KMS-11 (cell line): ENCODE results near the gene POLE.

Source experiments
- H2AFZ ChIP-seq: fragments of 200-600 bp; sonication (generic); 2 replicates; pipeline ENCODE4 v1.6.1; 2016; ENCODE audit warnings: antibody characterized with exemption, mixed run types, low read depth
- H3K27ac ChIP-seq: fragments of 200-600 bp; sonication (generic); 2 replicates; pipeline ENCODE4 v1.6.1; 2016; ENCODE audit warnings: mild to moderate bottlenecking, mixed run types
- H3K27me3 ChIP-seq: fragments of 200-600 bp; sonication (generic); 2 replicates; pipeline ENCODE4 v1.6.1; 2017; ENCODE audit warnings: mild to moderate bottlenecking, low read depth, mixed run types, moderate library complexity; ENCODE audit not compliant: insufficient read depth
- H3K36me3 ChIP-seq: fragments of 200-600 bp; sonication (generic); 2 replicates; pipeline ENCODE4 v1.6.1; 2017; ENCODE audit warnings: mild to moderate bottlenecking, mixed run types; ENCODE audit not compliant: insufficient read depth
- H3K4me1 ChIP-seq: fragments of 200-600 bp; sonication (generic); 2 replicates; pipeline ENCODE4 v1.6.1; 2016; ENCODE audit warnings: mild to moderate bottlenecking, low read depth, mixed run types; ENCODE audit not compliant: poor library complexity, severe bottlenecking
- H3K4me2 ChIP-seq: fragments of 200-600 bp; sonication (generic); 2 replicates; pipeline ENCODE4 v1.7.0; 2016; ENCODE audit warnings: mild to moderate bottlenecking, mixed run types
- H3K4me3 ChIP-seq: fragments of 200-600 bp; sonication (generic); IDR thresholded peaks from 2 replicates; pipeline ENCODE4 v1.6.1; 2017; ENCODE audit warnings: low read depth, low read length, mixed read lengths; ENCODE audit not compliant: insufficient read depth
- H3K79me2 ChIP-seq: fragments of 200-600 bp; sonication (generic); 2 replicates; pipeline ENCODE4 v1.6.1; 2016; ENCODE audit warnings: low read depth, mixed run types; ENCODE audit not compliant: insufficient read depth
- H3K9ac ChIP-seq: fragments of 200-600 bp; sonication (generic); 2 replicates; pipeline ENCODE4 v1.6.1; 2016; ENCODE audit warnings: mild to moderate bottlenecking, mixed run types
- H4K20me1 ChIP-seq: fragments of 200-600 bp; sonication (generic); 2 replicates; pipeline ENCODE4 v1.6.1; 2016; ENCODE audit warnings: mild to moderate bottlenecking, mixed run types; ENCODE audit not compliant: insufficient read depth
- TF ChIP-seq, protein P1 (sequence below): fragments of 200-600 bp; sonication (generic); conservative IDR thresholded peaks from 2 replicates; pipeline ENCODE4 v1.6.1; 2017; ENCODE audit warnings: low read depth, mild to moderate bottlenecking, antibody characterized with exemption, low read length, moderate library complexity, mixed read lengths

POLE gene

GRCh38 chr12:132647858-132648257, 39.3 kb downstream of the POLE start:
- no peak overlapping the region for H3K4me2 ChIP-seq
- no peak overlapping the region for H3K4me3 ChIP-seq
- H2AFZ ChIP-seq = no peak overlapping the region
- H3K36me3 ChIP-seq = no peaks in the 10 kb centered on the region
- no peaks in the 10 kb centered on the region for H3K27me3 ChIP-seq
- no peak overlapping the region for H3K27ac ChIP-seq
- H3K79me2 ChIP-seq = no peaks in the 10 kb centered on the region
- TF ChIP-seq, protein P1, sequence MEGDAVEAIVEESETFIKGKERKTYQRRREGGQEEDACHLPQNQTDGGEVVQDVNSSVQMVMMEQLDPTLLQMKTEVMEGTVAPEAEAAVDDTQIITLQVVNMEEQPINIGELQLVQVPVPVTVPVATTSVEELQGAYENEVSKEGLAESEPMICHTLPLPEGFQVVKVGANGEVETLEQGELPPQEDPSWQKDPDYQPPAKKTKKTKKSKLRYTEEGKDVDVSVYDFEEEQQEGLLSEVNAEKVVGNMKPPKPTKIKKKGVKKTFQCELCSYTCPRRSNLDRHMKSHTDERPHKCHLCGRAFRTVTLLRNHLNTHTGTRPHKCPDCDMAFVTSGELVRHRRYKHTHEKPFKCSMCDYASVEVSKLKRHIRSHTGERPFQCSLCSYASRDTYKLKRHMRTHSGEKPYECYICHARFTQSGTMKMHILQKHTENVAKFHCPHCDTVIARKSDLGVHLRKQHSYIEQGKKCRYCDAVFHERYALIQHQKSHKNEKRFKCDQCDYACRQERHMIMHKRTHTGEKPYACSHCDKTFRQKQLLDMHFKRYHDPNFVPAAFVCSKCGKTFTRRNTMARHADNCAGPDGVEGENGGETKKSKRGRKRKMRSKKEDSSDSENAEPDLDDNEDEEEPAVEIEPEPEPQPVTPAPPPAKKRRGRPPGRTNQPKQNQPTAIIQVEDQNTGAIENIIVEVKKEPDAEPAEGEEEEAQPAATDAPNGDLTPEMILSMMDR = no peak
- H3K4me1 ChIP-seq = no peaks in the 10 kb centered on the region
- no peaks in the 10 kb centered on the region for H4K20me1 ChIP-seq
- no peak overlapping the region for H3K9ac ChIP-seq

GRCh38 chr12:132646850-132647249, 40.3 kb downstream of the POLE start:
- TF ChIP-seq, protein P1 = no peak
- Histone ChIP-seq H3K4me3 (no peak overlapping the region), H3K36me3 (no peaks in the 10 kb centered on the region), H3K79me2 (no peaks in the 10 kb centered on the region), H3K9ac (no peak overlapping the region), H3K27ac (no peak overlapping the region), H3K27me3 (no peaks in the 10 kb centered on the region), H2AFZ (no peak overlapping the region), H3K4me2 (no peak overlapping the region), H3K4me1 (no peaks in the 10 kb centered on the region), H4K20me1 (no peaks in the 10 kb centered on the region)

DNA sequence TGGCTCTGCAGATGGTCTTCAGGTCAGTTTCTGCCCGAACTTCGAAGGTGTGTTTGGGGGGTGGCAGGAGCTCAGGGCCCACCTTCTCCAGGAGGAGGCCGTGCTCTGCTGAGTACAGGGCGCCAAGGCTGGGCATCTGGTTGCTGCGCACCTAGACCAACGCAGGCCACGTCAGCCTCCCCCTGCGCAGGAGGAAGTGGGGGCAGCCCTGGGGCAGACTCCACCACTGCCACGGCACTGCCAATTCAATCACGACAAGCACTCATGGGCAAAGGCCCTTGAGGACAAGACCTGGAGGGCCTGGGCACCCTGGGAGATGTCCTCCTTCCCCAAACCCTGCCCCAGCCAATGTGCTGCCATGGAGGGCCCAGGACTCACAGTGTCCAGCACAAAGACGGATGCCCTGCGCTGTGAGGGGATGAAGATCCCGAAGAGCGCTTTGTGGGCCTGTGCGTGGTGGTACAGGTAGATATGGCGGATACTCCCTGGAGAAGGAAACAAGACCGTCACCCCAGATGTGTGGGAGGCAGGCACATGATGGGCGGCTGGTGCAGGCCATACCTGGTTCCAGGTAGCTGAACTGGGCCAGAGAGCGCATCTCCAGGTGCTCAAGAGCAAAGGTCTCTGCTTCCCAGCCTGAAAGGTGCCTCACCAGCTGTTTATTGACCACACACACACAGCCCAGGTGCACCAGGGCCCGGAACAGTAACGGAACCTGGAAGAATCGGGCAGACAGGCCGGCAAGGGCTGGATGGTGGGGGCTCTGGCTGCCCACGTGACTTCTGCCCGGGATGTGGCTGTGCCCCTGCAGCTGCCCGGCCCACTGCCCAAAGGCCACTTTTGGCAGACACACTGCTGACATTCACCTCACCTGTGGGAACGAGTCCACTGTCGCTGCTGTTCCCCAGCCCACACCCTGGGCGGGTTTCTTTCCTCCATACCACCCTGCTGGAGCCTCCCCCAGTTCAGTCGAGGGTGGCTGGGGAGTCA, 44.0 kb downstream of the POLE start:
- Histone ChIP-seq H3K36me3 (no peaks in the 10 kb centered on the region), H3K27me3 (no peaks in the 10 kb centered on the region), H2AFZ (no peak overlapping the region), H4K20me1 (no peaks in the 10 kb centered on the region), H3K79me2 (no peaks in the 10 kb centered on the region), H3K9ac (no peak overlapping the region), H3K4me3 (no peak overlapping the region), H3K4me2 (no peak overlapping the region), H3K27ac (no peak overlapping the region), H3K4me1 (no peaks in the 10 kb centered on the region)
- TF ChIP-seq, protein P1 = no peak

- Histone ChIP-seq H3K9ac (no peak overlapping the region), H3K4me2 (no peak overlapping the region), H4K20me1 (no peaks in the 10 kb centered on the region), H2AFZ (no peak overlapping the region), H3K27me3 (no peaks in the 10 kb centered on the region), H3K4me3 (no peak overlapping the region), H3K27ac (no peak overlapping the region), H3K79me2 (no peaks in the 10 kb centered on the region), H3K4me1 (no peaks in the 10 kb centered on the region), H3K36me3 (no peaks in the 10 kb centered on the region; the same call in 1 of the 2 replicates)
- TF ChIP-seq, protein P1 = no peak
These were observed 45.1 kb downstream of the POLE start for GRCh38 chr12:132641811-132642650.
